ENCODE data around the gene KCNJ8.
"Not testable (repeated sequence)": the region's sequence is repeated elsewhere in the genome, so short reads cannot be mapped to it uniquely, and the experiment has no call there.

Gene KCNJ8

DNA sequence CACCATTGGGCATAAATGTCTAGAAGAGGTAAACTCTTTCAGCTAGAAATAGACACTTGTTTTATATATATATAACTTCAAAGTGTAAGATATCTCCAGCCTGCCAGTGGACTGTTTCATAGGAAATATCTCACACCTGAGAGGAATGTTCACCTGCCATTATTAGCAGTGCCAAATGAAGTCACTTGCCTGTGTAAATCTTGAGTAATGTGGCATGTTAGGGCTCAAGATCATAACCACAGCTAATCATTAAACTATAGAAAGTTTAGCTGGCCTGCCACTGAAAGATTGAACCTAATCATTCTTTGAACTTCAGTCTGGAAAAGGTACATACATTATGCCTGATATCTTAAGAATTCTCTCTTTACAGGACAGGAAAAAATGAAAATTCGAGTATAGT is 25.5 kb upstream of the KCNJ8 start:
- H3K27me3 Mint-ChIP-seq (ENCODE audit: low read depth): no peaks in the 10 kb centered on the region
- DNase-seq (ENCODE audit: low spot score): no peak
- no peaks in the 10 kb centered on the region for H3K9me3 Mint-ChIP-seq
- H3K4me1 Mint-ChIP-seq (ENCODE audit: low read depth): no peaks in the 10 kb centered on the region
- no peak overlapping the region for H3K4me3 Mint-ChIP-seq
- H3K27ac Mint-ChIP-seq: no peak overlapping the region
- H3K36me3 Mint-ChIP-seq (ENCODE audit: low read depth): no peaks in the 10 kb centered on the region

DNA sequence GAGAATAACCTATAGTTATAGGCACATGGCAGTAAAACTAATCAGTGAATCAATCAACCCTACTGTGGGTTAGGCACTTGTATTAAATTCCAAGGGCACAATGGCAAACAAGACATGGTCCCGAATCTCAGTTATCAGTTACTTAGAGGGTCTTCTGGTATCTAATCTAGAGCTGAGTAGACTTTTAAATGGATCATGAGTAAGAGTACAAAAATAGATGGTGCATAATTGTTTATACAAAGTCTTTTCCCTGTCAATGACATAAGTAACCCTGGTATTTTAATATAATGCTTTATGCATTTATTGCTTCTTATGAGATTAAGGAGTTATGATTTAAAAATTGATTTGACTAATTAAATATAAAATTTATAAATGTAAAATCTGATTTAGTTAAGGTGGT is 23.0 kb upstream of the KCNJ8 start:
- no peaks in the 10 kb centered on the region for H3K4me1 Mint-ChIP-seq (ENCODE audit: low read depth)
- no peaks in the 10 kb centered on the region for H3K27me3 Mint-ChIP-seq (ENCODE audit: low read depth)
- no peaks in the 10 kb centered on the region for H3K9me3 Mint-ChIP-seq
- H3K27ac Mint-ChIP-seq: no peak overlapping the region
- H3K36me3 Mint-ChIP-seq (ENCODE audit: low read depth): no peaks in the 10 kb centered on the region
- no peak overlapping the region for H3K4me3 Mint-ChIP-seq
- no peak for DNase-seq (ENCODE audit: low spot score)

DNA sequence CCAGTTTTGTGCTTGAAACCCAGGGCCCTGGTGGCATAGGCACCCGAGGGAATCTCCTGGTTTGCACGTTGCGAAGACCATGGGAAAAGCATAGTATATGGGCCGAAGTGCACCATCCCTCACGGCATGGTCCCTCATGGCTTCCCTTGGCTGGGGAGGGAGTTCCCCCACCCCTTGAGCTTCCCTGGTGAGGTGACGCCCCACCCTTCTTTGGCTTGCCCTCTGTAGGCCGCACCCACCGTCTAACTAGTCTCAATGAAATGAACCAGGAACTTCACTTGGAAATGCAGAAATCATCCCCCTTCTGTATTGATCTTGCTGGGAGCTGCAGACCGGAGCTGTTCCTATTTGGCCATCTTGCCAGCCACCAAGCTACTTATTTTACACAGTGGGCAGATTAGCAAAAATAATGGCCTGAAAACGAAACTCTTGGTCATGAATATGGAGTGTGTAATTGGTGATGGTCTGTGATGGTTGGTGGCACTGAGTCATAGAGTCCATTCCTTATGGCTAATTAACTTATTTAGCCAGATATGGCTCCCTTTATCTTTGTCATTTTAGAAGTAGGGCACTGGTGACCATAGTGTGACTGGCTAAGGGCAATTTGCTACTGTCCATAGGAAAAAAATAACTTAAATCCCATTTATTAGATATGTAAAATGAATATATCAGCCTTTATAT is 21.3 kb upstream of the KCNJ8 start:
- H3K27ac Mint-ChIP-seq: no peak overlapping the region
- no peaks in the 10 kb centered on the region for H3K4me1 Mint-ChIP-seq (ENCODE audit: low read depth)
- H3K27me3 Mint-ChIP-seq (ENCODE audit: low read depth): no peaks in the 10 kb centered on the region

DNA sequence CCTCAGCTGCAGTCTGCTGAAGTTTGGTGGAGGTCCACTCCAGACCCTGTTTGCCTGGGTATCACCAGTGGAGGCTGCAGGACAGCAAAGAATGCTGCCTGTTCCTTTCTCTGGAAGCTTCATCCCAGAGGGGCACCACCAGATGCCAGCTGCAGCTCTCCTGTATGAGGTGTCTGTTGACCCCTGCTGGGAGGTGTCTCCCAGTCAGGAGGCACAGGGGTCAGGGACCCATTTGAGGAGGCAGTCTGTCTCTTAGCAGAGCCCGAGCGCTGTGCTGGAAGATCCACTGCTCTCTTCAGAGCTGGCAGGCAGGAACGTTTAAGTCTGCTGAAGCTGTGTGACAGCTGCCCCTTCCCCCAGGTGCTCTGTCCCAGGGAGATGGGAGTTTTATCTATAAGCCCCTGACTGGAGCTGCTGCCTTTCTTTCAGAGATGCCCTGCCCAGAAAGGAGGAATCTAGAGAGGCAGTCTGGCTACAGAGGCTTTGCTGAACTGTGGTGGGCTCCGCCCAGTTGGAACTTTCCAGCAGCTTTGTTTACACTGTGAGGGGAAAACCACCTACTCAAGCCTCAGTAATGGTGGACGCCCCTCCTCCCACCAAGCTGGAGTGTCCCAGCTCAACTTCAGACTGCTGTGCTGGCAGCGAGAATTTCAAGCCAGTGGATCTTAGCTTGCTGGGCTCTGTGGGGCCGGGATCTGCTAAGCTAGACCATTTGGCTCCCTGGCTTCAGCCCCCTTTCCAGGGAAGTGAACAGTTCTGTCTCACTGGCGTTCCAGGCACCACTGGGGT is 20.5 kb upstream of the KCNJ8 start:
- H3K9me3 Mint-ChIP-seq; H3K27me3 Mint-ChIP-seq (ENCODE audit: low read depth); H3K4me1 Mint-ChIP-seq (ENCODE audit: low read depth); H3K36me3 Mint-ChIP-seq (ENCODE audit: low read depth); H3K27ac Mint-ChIP-seq; H3K4me3 Mint-ChIP-seq; DNase-seq (ENCODE audit: low spot score): not testable (repeated sequence)

More for the DNA sequence above, 21.3 kb upstream of the KCNJ8 start:
- H3K9me3 Mint-ChIP-seq: no peaks in the 10 kb centered on the region
- DNase-seq (ENCODE audit: low spot score): no peak
- H3K4me3 Mint-ChIP-seq: no peak overlapping the region
- no peaks in the 10 kb centered on the region for H3K36me3 Mint-ChIP-seq (ENCODE audit: low read depth)

DNA sequence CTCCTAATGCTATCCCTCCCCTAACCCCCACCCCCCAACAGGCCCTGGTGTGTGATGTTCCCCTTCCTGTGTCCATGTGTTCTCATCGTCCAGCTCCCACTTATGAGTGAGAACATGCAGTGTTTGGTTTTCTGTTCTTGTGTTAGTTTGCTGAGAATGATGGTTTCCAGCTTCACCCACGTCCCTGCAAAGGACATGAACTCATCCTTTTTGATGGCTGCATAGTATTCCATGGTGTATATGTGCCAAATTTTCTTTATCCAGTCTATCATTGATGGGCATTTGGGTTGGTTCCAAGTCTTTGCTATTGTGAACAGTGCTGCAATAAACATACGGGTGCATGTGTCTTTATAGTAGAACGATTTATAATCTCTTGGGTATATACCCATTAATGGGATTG is 15.2 kb upstream of the KCNJ8 start:
- H3K27ac Mint-ChIP-seq; H3K36me3 Mint-ChIP-seq (ENCODE audit: low read depth); H3K4me1 Mint-ChIP-seq (ENCODE audit: low read depth); H3K4me3 Mint-ChIP-seq; DNase-seq (ENCODE audit: low spot score); H3K9me3 Mint-ChIP-seq; H3K27me3 Mint-ChIP-seq (ENCODE audit: low read depth): not testable (repeated sequence)

DNA sequence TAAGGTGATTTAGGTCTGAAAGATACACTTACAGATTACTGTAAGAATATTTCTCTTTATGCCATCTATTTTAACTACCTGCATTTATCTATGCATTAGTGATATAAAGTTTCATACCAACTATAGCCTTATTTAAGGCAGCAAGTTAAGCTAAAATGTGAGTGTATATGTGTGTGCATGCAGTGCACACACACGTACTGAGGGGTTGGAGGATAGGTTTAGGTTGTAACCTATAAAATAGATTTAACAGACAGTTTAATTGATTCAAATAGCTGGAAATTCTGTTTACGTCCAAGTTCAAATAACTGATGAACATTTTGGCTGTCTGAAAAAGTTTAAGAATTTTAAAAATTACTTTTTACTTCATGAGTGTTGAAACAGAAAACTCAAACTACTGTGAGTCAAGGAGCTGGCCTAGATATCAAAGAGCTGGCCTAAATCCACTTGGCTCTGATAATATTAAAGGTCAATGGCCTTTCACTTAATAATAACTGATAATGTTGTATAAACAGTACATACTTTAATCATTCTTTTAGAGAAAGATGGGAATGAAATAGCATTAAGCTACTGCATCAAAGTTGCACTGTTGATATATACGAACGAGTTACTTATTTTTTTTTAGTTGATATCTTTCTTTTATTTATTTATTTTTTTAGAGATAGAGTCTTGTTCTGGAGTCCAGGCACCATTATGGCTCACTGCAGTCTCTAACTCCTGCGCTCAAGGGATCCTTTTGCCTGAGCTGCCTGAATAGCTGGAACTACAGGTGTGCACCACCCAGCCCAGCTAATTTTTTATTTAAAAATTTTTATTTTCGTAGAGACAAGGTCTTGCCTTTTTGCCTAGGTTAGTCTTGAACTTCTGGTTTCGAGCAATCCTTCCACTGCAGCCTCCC is 13.8 kb upstream of the KCNJ8 start:
- Mint-ChIP-seq H3K4me3 (no peak overlapping the region), H3K4me1 (ENCODE audit: low read depth) (no peaks in the 10 kb centered on the region), H3K27ac (no peak overlapping the region), H3K36me3 (ENCODE audit: low read depth) (no peaks in the 10 kb centered on the region), H3K9me3 (no peaks in the 10 kb centered on the region), H3K27me3 (ENCODE audit: low read depth) (no peaks in the 10 kb centered on the region)
- DNase-seq (ENCODE audit: low spot score): no peak

DNA sequence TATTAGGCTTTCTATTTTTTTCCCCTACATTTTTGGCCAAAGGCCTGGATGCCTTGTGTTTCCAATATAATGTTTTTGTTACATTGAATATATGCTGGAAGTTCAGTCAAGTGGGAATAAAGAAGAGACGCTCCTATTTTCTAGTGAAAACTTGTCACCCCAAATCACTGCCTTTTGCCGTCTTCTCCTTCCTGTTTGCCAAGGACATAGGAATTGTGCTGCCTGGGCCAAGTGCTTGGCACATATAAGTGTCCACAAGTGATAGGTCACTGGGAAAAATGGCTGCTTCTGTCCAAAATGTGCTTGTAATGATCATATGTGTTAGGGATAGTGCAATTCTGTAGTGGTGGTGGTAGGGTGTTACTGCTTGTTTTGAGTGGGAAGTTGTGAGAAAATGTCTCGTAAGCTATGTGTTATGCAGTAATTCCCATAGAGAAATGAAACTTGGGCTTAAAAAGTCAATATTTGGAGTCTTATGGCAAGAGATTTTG is 11.6 kb upstream of the KCNJ8 start:
- Mint-ChIP-seq H3K36me3 (ENCODE audit: low read depth) (no peaks in the 10 kb centered on the region), H3K27ac (no peak overlapping the region), H3K4me3 (no peak overlapping the region), H3K27me3 (ENCODE audit: low read depth) (no peaks in the 10 kb centered on the region), H3K9me3 (no peaks in the 10 kb centered on the region), H3K4me1 (ENCODE audit: low read depth) (no peaks in the 10 kb centered on the region)
- no peak for DNase-seq (ENCODE audit: low spot score)

DNA sequence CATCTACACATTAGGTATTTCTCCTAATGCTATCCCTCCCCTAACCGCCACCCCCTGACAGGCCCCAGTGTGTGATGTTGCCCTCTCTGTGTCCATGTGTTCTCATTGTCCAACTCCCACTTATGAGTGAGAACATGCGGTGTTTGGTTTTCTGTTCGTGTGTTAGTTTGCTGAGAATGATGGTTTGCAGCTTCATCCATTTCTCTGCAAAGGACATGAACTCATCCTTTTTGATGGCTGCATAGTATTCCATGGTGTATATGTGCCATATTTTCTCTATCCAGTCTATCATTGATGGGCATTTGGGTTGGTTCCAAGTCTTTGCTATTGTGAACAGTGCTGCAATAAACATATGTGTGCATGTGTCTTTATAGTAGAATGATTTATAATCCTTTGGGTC is 8.2 kb upstream of the KCNJ8 start:
- H3K9me3 Mint-ChIP-seq; H3K36me3 Mint-ChIP-seq (ENCODE audit: low read depth); DNase-seq (ENCODE audit: low spot score); H3K27ac Mint-ChIP-seq; H3K4me1 Mint-ChIP-seq (ENCODE audit: low read depth); H3K27me3 Mint-ChIP-seq (ENCODE audit: low read depth); H3K4me3 Mint-ChIP-seq: not testable (repeated sequence)

DNA sequence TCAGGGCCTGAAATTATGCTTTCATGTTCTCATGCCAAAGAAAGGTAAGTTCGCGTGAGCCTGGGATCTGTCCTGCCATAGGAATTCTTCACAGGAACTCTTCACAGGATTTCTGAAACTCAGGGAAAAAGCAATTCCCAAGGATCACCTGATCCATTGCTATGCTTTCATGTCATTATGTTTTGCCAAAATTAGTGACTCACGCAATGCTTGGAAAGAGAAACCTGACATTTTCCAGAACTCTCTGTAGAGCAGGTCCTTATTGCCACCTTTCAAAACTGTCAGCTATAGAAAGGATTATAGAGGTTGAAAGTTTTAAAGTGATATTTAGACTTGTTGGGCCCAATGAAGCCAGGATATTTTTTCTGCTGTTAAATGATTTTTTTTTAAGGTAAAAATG is 6.3 kb upstream of the KCNJ8 start:
- no peaks in the 10 kb centered on the region for H3K4me1 Mint-ChIP-seq (ENCODE audit: low read depth)
- DNase-seq (ENCODE audit: low spot score): no peak
- H3K27ac Mint-ChIP-seq: no peak overlapping the region
- H3K9me3 Mint-ChIP-seq: no peaks in the 10 kb centered on the region
- no peaks in the 10 kb centered on the region for H3K36me3 Mint-ChIP-seq (ENCODE audit: low read depth)
- no peak overlapping the region for H3K4me3 Mint-ChIP-seq
- peaks cover 15% of the 10 kb centered on the region for H3K27me3 Mint-ChIP-seq (ENCODE audit: low read depth)

DNA sequence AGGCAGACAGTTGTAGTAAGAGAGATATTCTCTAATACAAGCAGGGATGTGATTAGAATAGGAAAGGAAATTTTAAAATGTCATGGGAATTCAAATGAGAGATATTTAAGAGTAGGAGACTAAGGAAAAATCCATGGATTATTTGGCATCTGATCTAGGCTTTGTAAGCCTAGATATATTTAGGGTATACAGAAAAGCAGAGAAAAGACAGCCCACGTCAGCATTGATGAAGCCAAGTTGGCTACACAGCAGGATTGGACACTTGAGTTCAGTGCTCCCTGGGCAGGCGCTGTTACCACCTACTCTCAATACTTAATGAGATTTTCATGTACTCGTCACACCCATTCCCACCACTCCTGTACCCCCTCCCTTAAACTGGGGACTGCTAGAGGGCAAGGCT is 1.7 kb upstream of the KCNJ8 start:
- no peak for DNase-seq (ENCODE audit: low spot score)
- Mint-ChIP-seq H3K27me3 (ENCODE audit: low read depth) (peaks cover 43% of the 10 kb centered on the region), H3K4me3 (no peak overlapping the region), H3K9me3 (no peaks in the 10 kb centered on the region), H3K27ac (no peak overlapping the region), H3K36me3 (ENCODE audit: low read depth) (no peaks in the 10 kb centered on the region), H3K4me1 (ENCODE audit: low read depth) (peaks cover 5% of the 10 kb centered on the region)

DNA sequence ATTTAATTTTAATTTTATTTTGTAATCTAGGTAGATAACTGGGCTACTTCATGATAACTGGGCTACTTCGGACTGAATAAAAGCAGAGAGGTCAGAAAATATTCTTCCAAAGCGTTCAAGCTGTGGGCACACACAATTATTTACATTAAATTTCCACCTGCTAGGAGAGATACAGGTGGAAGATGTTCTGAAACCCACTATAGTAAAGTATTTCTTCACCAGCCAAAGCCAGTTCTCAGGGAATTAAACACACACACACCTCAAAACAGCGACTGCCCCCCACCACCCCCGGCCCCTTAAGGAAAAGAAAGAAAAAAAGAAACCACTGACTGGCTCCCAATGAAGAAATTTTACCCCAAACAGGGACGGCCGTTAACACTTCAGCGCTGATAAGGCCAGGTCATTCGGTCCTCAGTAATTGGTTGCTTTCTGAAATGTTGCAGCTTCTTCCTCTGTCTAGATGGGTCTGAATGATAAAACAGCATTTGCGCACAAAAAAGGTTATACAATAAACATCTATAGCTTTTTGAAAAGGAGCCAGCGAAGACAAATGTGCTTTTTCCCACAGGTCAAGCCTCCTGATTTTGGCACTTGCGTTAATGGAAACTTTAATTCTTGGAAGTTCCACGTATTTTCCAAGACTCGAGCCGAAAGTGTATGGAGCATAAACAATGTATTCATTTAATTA is 771 bp upstream of the KCNJ8 start:
- Mint-ChIP-seq H3K9me3 (no peaks in the 10 kb centered on the region), H3K36me3 (ENCODE audit: low read depth) (no peaks in the 10 kb centered on the region), H3K4me1 (ENCODE audit: low read depth) (peaks cover 5% of the 10 kb centered on the region), H3K4me3 (no peak overlapping the region), H3K27me3 (ENCODE audit: low read depth) (peaks cover 51% of the 10 kb centered on the region), H3K27ac (no peak overlapping the region)
- DNase-seq (ENCODE audit: low spot score): no peak

DNA sequence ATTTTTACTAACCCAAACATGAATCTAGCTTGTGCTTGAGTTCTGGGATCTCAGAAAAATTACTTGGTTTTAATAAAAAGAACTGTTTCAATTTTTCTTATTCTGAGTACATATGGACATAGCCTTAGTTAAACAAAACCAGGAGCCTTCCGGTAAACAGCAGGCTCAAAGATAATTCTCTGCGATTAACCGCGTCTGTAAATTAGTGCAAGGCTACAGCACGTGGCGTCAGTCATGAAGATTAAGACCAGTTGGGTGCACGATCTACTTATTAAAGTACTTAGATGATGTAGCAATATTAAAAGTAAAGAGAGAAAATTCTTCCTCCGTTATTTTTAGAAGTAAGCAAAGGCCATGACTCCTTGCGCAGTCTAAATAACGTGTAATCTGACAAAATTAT is 700 bp downstream of the KCNJ8 start:
- H3K4me3 Mint-ChIP-seq: no peak overlapping the region
- H3K36me3 Mint-ChIP-seq (ENCODE audit: low read depth): no peaks in the 10 kb centered on the region
- DNase-seq (ENCODE audit: low spot score): no peak
- H3K27ac Mint-ChIP-seq: no peak overlapping the region
- H3K27me3 Mint-ChIP-seq (ENCODE audit: low read depth): peaks cover 51% of the 10 kb centered on the region
- H3K9me3 Mint-ChIP-seq: no peaks in the 10 kb centered on the region
- H3K4me1 Mint-ChIP-seq (ENCODE audit: low read depth): peaks cover 5% of the 10 kb centered on the region

DNA sequence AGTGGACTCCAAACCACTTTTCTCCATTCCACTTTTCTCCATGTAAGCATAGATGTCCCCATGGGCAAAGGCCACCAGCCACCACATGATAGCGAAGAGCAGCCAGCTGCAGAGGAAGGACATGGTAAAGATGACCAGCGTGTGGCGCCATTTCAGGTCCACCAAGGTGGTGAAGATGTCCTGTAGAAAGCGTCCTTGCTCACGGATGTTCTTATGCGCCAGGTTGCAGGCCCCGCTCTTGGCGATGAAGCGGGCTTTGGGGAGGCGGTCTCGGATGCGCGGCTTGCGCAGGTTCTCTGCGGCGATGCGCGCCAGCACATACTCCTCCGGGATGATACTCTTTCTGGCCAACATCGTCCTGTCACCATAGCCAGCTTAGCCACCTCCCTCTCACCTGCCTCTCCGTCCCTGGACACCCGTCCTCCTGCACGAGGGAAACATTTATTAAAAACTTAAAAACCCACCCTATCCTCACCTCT is 1.2 kb downstream of the KCNJ8 start:
- no peak overlapping the region for H3K4me3 Mint-ChIP-seq
- H3K4me1 Mint-ChIP-seq (ENCODE audit: low read depth): peaks cover 5% of the 10 kb centered on the region
- DNase-seq (ENCODE audit: low spot score): no peak
- no peaks in the 10 kb centered on the region for H3K9me3 Mint-ChIP-seq
- H3K27ac Mint-ChIP-seq: no peak overlapping the region
- H3K27me3 Mint-ChIP-seq (ENCODE audit: low read depth): peaks cover 51% of the 10 kb centered on the region
- H3K36me3 Mint-ChIP-seq (ENCODE audit: low read depth): no peaks in the 10 kb centered on the region
